K562 (cell line): ENCODE measurements around the gene PCDHB3. TPM values are rescaled to one million over a fixed set of nuclear protein-coding genes. Genes with fewer than 3 reads are reported as not detected.

Source experiments
- ATAC-seq: fragments of 200-7000 bp; cut with Tn5 transposase; 3 replicates; pipeline ENCODE4 v1.9.1; 2020; ENCODE audit warnings: moderate library complexity
- BruUV-seq: library from RNA; stranded (reverse); fragments of 400-500 nt; replicated peaks from 2 replicates; lab custom pipeline; 2021; lab: Mats Ljungman, UMichigan
- CTCF ChIA-PET: fragments of 300-600 bp; formaldehyde crosslinking; extraction: SDS; loops from one replicate; lab custom pipeline; 2021; ENCODE audit warnings: low intra/inter-chr PET ratio; lab: Yijun Ruan, JAX
- POLR2A ChIA-PET: fragments of 300-600, 350-650 bp; sonication (Branson Sonifier 250); formaldehyde crosslinking; extraction: SDS; loops from one replicate; lab custom pipeline; 2021; ENCODE audit warnings: antibody characterized with exemption, inconsistent platforms; lab: Yijun Ruan, JAX
- DNase-seq, 4 experiments: peaks; one replicate each; pipeline versions ENCODE4 v3.0.0 to v3.0.0-alpha.2; 2011 to 2018; ENCODE audit warnings: low spot score in 3 of 4, mixed read lengths in 3 of 4; ENCODE audit errors: extremely low read depth in 1 of 4
- FAIRE-seq: peaks from 2 replicates; lab custom pipeline; 2011; peaks lifted over from hg19 to GRCh38; lab: Jason Lieb, UNC
- H2AFZ ChIP-seq: 2 replicates; pipeline ENCODE4 v1.6.0; 2011; ENCODE audit warnings: low read depth, low read length, control low read depth, inconsistent platforms
- H3K27ac ChIP-seq: fragments of 200-600 bp; 3 replicates; pipeline ENCODE4 v1.8.0; 2011; ENCODE audit warnings: low read depth, mild to moderate bottlenecking, control low read depth, inconsistent platforms, low read length, moderate library complexity, mixed read lengths; ENCODE audit errors: extremely low read depth
- H3K27me3 ChIP-seq, 2 experiments: fragments of 300-600 bp in 1 of 2; 2 replicates in 1 of 2; 3 replicates in 1 of 2; pipeline versions ENCODE4 v1.6.0 to v1.8.0; 2011; ENCODE audit warnings: inconsistent platforms in 2 of 2, low read length in 2 of 2, mild to moderate bottlenecking in 1 of 2, mixed read lengths in 1 of 2, moderate library complexity in 1 of 2; ENCODE audit not compliant: control insufficient read depth in 2 of 2, insufficient read depth in 2 of 2
- H3K36me3 ChIP-seq: fragments of 300-600 bp; 3 replicates; pipeline ENCODE4 v1.8.0; 2011; ENCODE audit warnings: mild to moderate bottlenecking, low read length, inconsistent platforms; ENCODE audit not compliant: control insufficient read depth, insufficient read depth
- H3K4me1 ChIP-seq, 2 experiments: fragments of 200-600 bp in 1 of 2; replicated peaks in 1 of 2; 2 replicates in 1 of 2; 3 replicates in 1 of 2; pipeline versions ENCODE4 v1.5.1 to v1.8.0; 2011; ENCODE audit warnings: inconsistent platforms in 2 of 2, low read length in 2 of 2, mild to moderate bottlenecking in 1 of 2, mixed read lengths in 1 of 2, moderate library complexity in 1 of 2; ENCODE audit not compliant: control insufficient read depth in 2 of 2, insufficient read depth in 2 of 2
- H3K4me2 ChIP-seq: 2 replicates; pipeline ENCODE4 v1.6.1; 2011; ENCODE audit warnings: low read length, control low read depth, inconsistent platforms, mixed read lengths; ENCODE audit not compliant: insufficient read depth
- H3K4me3 ChIP-seq: fragments of 200-600 bp; sonication (generic), shearing (Covaris generic); 2 replicates; pipeline ENCODE4 v1.5.1; 2016; ENCODE audit warnings: control low read depth, inconsistent platforms
- H3K79me2 ChIP-seq: fragments of 200-600 bp; 3 replicates; pipeline ENCODE4 v1.8.0; 2011; ENCODE audit warnings: low read length, inconsistent platforms; ENCODE audit not compliant: control insufficient read depth, insufficient read depth
- H3K9ac ChIP-seq, 2 experiments: 2 replicates each; pipeline versions ENCODE4 v1.6.0 to v1.6.1; 2011; ENCODE audit warnings: low read depth in 2 of 2, low read length in 2 of 2, control low read depth in 1 of 2, inconsistent platforms in 1 of 2, mild to moderate bottlenecking in 1 of 2, mixed read lengths in 1 of 2; ENCODE audit not compliant: insufficient read depth in 1 of 2
- H3K9me1 ChIP-seq: one replicate; pipeline ENCODE4 v1.6.0; 2011; ENCODE audit warnings: inconsistent platforms, mild to moderate bottlenecking, low read length, moderate library complexity; ENCODE audit not compliant: control insufficient read depth, insufficient read depth
- H3K9me3 ChIP-seq: replicated peaks from 2 replicates; pipeline ENCODE4 v1.5.1; 2011; ENCODE audit warnings: low read depth, low read length, inconsistent platforms; ENCODE audit not compliant: control insufficient read depth, insufficient read depth
- H4K20me1 ChIP-seq: replicated peaks from 2 replicates; pipeline ENCODE4 v1.6.1; 2011; ENCODE audit warnings: low read length, inconsistent platforms, mixed read lengths; ENCODE audit not compliant: control insufficient read depth, insufficient read depth
- MTA1 ChIP-seq: fragments of 450-650 bp; IDR thresholded peaks from 2 replicates; pipeline ENCODE4 v1.6.1; 2017; ENCODE audit warnings: borderline replicate concordance
- WGBS: fragments of 100-300 bp; shearing (Covaris generic); methylation state at CpG from one replicate; pipeline ENCODE4 v1.1.6; 2016; ENCODE audit warnings: low coverage, mixed read lengths; ENCODE audit not compliant: insufficient coverage; ENCODE audit errors: missing lambda C conversion rate; 5-methylcytosine and 5-hydroxymethylcytosine counted together
- in situ Hi-C: fragments of 300-500 bp; cut with MboI; formaldehyde crosslinking; loops from 4 replicates; pipeline ENCODE4 v1.15.0; 2018; ENCODE audit warnings: inconsistent platforms, mixed read lengths
- intact Hi-C: fragments of 100-400 bp; cut with micrococcal nuclease; formaldehyde crosslinking; loops from 2 replicates; pipeline ENCODE4 v1.14.2; 2022
- polyA plus RNA-seq, 8 experiments: library from polyadenylated mRNA; depleted of rRNA in 4 of 8; stranded (reverse) in 5 of 8; unstranded in 3 of 8; fragments of >200 nt; fragmentation: Nextera tagmentation in 2 of 8; fragmentation: Illumina TruSeq in 1 of 8; extraction: Ambion mirVana in 2 of 8; extraction: Trizol in 1 of 8; gene quantifications; 2 replicates each; pipeline versions ENCODE4 v1.2.1 to v1.2.3, GENCODE V29; 2011 to 2014; ENCODE audit warnings: inconsistent platforms in 1 of 8, missing spikeins in 1 of 8
- total RNA-seq, 7 experiments: library from RNA; depleted of rRNA in 6 of 7; stranded (reverse); fragments of >200 nt in 6 of 7; fragmentation: Illumina TruSeq in 2 of 7; extraction: Trizol in 2 of 7; gene quantifications; 2 replicates each; pipeline versions ENCODE4 v1.2.1 to v1.2.3, GENCODE V29; 2011 to 2021; ENCODE audit warnings: low replicate concordance in 1 of 7
- TF ChIP-seq, protein P1 (sequence below), 3 experiments: fragments of 200-800 bp in 1 of 3; fragments of 250-450 bp in 1 of 3; fragments of 450-650 bp in 1 of 3; sonication (Bioruptor Pico) in 1 of 3; sonication (Bioruptor generic) in 1 of 3; formaldehyde crosslinking in 1 of 3; IDR thresholded peaks; 2 replicates each; pipeline versions ENCODE4 v1.6.1 to v1.8.0; 2016 to 2022; ENCODE audit warnings: mild to moderate bottlenecking in 2 of 3, missing genetic modification characterization in 2 of 3, missing compliant biosample characterization in 1 of 3, moderate library complexity in 1 of 3

PCDHB3 gene
- total and polyA plus RNA-seq, 9 of the 15 experiments (the other 6 are each of a cell fraction or from before 2014, with no cell fraction given) = not detected

DNA sequence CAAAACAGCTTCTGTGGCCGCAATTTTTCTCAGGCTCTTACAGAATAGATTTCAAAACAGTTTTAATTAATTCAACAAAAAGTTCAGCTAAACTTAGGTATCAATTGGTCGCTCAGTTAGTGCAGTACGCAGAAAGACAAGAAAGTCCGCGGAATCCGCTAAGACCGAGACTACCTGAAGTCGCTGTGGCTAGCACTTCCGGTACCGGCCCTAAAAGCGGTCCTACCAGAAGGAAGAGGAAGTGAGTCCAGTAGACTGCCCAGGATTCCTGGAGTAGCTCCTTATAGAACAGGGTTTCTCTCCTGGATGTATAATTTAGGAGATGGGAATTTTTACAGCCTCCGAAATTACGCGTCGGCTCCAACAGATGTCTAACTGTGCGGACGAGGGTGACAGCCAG lies 22.4 kb upstream of the PCDHB3 start:
- POLR2A ChIA-PET = no interaction called here
- in situ Hi-C loops = no loop called here
- Histone ChIP-seq H3K9me1 (no peaks in the 10 kb centered on the region), H3K36me3 (no peaks in the 10 kb centered on the region), H3K27ac (no peak overlapping the region), H3K27me3 (no peaks in the 10 kb centered on the region), H3K9me3 (no peaks in the 10 kb centered on the region), H4K20me1 (no peaks in the 10 kb centered on the region), H2AFZ (no peak overlapping the region), H3K4me1 (no peaks in the 10 kb centered on the region), H3K79me2 (no peaks in the 10 kb centered on the region), H3K9ac (no peak overlapping the region), H3K4me2 (no peak overlapping the region), H3K4me3 (no peak overlapping the region)
- ATAC-seq (no peak), DNase-seq (no peak), FAIRE-seq (no peak)
- WGBS = 47% methylated on average over 17 of the region's 17 CpGs
- no TSS peak for BruUV-seq
- intact Hi-C loops = no loop called here
- no peak for TF ChIP-seq MTA1
- TF ChIP-seq, protein P1, sequence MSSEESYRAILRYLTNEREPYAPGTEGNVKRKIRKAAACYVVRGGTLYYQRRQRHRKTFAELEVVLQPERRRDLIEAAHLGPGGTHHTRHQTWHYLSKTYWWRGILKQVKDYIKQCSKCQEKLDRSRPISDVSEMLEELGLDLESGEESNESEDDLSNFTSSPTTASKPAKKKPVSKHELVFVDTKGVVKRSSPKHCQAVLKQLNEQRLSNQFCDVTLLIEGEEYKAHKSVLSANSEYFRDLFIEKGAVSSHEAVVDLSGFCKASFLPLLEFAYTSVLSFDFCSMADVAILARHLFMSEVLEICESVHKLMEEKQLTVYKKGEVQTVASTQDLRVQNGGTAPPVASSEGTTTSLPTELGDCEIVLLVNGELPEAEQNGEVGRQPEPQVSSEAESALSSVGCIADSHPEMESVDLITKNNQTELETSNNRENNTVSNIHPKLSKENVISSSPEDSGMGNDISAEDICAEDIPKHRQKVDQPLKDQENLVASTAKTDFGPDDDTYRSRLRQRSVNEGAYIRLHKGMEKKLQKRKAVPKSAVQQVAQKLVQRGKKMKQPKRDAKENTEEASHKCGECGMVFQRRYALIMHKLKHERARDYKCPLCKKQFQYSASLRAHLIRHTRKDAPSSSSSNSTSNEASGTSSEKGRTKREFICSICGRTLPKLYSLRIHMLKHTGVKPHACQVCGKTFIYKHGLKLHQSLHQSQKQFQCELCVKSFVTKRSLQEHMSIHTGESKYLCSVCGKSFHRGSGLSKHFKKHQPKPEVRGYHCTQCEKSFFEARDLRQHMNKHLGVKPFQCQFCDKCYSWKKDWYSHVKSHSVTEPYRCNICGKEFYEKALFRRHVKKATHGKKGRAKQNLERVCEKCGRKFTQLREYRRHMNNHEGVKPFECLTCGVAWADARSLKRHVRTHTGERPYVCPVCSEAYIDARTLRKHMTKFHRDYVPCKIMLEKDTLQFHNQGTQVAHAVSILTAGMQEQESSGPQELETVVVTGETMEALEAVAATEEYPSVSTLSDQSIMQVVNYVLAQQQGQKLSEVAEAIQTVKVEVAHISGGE (CRISPR knock-in tag; IDR thresholded peaks at IDR 0.05) = peak in 1 of 3 experiments; percentile 76; a peak in 1 of 6 replicates
- CTCF ChIA-PET = no interaction called here
